Coronary artery (tissue), 2 donors: ENCODE results near the gene VAPA.
"Not testable (repeated sequence)": the region's sequence is repeated elsewhere in the genome, so short reads cannot be mapped to it uniquely, and the experiment has no call there.

Experiments used
- DNase-seq: peaks from one replicate; pipeline ENCODE4 v3.0.0-alpha.2; 2017; ENCODE audit warnings: low spot score
- H3K27ac ChIP-seq, 2 donors: fragments of 200-600 bp; sonication (generic); one replicate each; pipeline ENCODE4 v1.5.1; 2016 to 2019
- H3K4me3 ChIP-seq: fragments of 200-600 bp; sonication (generic); 2 replicates; pipeline ENCODE4 v1.5.1; 2016; ENCODE audit warnings: mild to moderate bottlenecking, moderate library complexity
- TF ChIP-seq, protein P1 (sequence below): fragments of 200-600 bp; sonication (generic); IDR thresholded peaks from one replicate; pipeline ENCODE4 v1.5.1; 2019; ENCODE audit warnings: antibody characterized with exemption

VAPA gene

GRCh38 chr18:9900699-9901098 lies 13.1 kb upstream of the VAPA start:
- DNase-seq: no peak
- H3K4me3 ChIP-seq: no peak overlapping the region
- TF ChIP-seq, protein P1, sequence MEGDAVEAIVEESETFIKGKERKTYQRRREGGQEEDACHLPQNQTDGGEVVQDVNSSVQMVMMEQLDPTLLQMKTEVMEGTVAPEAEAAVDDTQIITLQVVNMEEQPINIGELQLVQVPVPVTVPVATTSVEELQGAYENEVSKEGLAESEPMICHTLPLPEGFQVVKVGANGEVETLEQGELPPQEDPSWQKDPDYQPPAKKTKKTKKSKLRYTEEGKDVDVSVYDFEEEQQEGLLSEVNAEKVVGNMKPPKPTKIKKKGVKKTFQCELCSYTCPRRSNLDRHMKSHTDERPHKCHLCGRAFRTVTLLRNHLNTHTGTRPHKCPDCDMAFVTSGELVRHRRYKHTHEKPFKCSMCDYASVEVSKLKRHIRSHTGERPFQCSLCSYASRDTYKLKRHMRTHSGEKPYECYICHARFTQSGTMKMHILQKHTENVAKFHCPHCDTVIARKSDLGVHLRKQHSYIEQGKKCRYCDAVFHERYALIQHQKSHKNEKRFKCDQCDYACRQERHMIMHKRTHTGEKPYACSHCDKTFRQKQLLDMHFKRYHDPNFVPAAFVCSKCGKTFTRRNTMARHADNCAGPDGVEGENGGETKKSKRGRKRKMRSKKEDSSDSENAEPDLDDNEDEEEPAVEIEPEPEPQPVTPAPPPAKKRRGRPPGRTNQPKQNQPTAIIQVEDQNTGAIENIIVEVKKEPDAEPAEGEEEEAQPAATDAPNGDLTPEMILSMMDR: no peak
- no peak overlapping the region for H3K27ac ChIP-seq

DNA sequence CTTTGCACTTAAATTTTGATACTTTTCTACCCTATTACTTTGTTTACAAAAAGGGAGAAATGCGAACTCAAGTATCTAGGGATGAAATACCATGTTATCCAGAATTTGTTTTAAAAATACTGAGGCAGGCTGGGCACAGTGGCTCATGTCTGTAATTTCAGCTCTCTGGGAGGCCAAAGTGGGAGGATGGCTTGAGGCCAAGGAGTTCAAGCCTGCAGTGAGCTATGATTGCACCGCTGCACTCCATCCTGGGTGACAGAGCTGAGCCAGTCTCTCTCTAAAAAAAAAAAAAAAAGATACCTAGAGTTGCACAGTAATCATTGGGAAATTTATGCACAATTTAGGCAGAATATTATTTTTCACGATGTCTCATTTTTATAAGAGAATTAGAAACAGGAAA lies 12.4 kb upstream of the VAPA start:
- DNase-seq: no peak
- no peak overlapping the region for H3K27ac ChIP-seq
- TF ChIP-seq, protein P1: no peak
- no peak overlapping the region for H3K4me3 ChIP-seq

GRCh38 chr18:9902264-9902663 lies 11.6 kb upstream of the VAPA start:
- H3K27ac ChIP-seq, DNase-seq, H3K4me3 ChIP-seq: not testable (repeated sequence)

GRCh38 chr18:9902832-9903231 lies 11.0 kb upstream of the VAPA start:
- Histone ChIP-seq H3K4me3 (no peak overlapping the region), H3K27ac (no peak overlapping the region)
- TF ChIP-seq, protein P1: no peak
- no peak for DNase-seq

GRCh38 chr18:9905401-9905922 lies 8.4 kb upstream of the VAPA start:
- H3K4me3 ChIP-seq: no peak overlapping the region
- H3K27ac ChIP-seq: no peak overlapping the region
- no peak for DNase-seq
- TF ChIP-seq, protein P1: no peak

GRCh38 chr18:9906481-9906880 lies 7.3 kb upstream of the VAPA start:
- Histone ChIP-seq H3K4me3 (no peak overlapping the region), H3K27ac (no peak overlapping the region)
- TF ChIP-seq, protein P1: no peak
- no peak for DNase-seq

DNA sequence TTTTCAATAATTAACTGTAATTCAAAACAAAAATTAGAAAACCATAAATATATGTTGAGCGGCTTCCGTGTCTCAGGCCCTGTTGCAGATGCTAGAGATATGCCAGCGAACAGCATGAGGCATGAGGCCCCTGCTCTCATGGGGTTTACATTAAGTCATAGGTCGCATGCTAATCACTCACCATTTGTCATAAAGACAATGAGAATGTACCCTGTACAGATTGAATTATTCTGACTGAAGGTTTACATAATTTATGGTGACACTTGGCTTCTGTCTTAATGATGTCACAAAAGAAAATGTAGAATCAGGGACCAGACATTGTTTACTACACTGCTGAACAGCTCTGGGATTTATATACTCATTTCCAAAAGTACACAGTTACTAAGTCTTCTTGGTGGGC lies 5.9 kb upstream of the VAPA start:
- DNase-seq: no peak
- Histone ChIP-seq H3K4me3 (no peak overlapping the region), H3K27ac (no peak overlapping the region)
- TF ChIP-seq, protein P1: no peak

- Histone ChIP-seq H3K27ac (no peak overlapping the region), H3K4me3 (no peak overlapping the region)
- no peak for DNase-seq
- TF ChIP-seq, protein P1: no peak
Observed at GRCh38 chr18:9910071-9910470, 3.7 kb upstream of the VAPA start.
